ENCODE results near the gene ATG7.
"Not testable (repeated sequence)": the region's sequence is repeated elsewhere in the genome, so short reads cannot be mapped to it uniquely, and the experiment has no call there.

Gene ATG7

DNA sequence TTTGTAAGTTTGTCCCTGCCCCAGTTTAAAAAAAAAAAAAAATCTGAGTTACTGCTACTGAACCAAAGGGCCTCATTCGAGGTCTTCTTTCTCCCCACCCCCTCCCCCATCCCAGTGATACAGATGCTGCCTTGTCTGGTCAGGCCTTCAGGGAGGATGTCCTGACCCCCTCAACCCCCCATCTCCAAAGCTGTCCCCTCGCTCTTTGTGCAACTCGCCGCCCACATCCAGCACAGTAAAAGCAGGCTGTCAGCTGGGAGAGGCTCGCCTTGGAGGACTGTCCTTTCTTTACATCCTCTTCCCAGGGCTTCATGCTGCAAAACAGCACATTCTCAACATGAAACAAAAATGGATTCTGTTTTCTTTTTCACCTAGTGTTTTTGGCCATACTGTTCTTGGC is 238.2 kb downstream of the ATG7 start:
- no peak for DNase-seq (ENCODE audit: low spot score)

DNA sequence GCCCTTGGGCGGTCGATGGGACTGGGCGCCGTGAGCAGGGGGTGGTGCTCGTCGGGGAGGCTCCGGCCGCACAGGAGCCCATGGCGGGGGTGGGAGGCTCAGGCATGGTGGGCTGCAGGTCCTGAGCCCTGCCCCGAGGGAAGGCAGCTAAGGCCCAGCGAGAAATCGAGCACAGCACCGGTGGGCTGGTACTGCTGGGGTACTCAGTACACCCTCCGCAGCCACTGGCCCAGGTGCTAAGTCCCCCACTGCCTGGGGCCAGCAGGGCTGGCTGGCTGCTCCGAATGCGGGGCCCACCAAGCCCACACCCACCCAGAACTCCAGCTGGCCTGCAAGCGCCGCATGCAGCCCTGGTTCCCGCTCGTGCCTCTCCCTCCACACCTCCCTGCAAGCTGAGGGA is 239.4 kb downstream of the ATG7 start:
- DNase-seq (ENCODE audit: low spot score) = not testable (repeated sequence)

DNA sequence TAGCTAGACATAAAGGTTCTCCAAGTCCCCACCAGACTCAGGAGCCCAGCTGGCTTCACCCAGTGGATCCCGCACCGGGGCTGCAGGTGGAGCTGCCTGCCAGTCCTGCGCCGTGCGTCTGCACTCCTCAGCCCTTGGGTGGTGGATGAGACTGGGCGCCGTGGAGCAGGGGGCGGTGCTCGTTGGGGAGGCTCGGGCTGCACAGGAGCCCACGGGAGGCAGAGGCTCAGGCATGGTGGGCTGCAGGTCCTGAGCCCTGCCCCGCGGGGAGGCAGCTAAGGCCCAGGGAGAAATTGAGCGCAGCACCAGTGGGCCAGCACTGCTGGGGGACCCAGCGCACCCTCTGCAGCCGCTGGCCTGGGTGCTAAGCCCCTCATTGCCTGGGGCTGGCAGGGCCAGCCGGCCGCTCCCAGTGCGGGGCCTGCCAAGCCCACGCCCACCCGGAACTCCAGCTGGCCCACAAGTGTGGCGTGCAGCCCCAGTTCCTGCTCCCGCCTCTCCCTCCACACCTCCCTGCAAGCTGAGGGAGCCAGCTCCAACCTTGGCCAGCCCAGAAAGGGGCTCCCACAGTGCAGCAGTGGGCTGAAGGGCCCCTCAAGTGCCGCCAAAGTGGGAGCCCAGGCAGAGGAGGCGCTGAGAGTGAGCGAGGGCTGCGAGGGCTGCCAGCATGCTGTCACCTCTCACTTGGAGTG is 241.1 kb downstream of the ATG7 start:
- DNase-seq (ENCODE audit: low spot score) = not testable (repeated sequence)

DNA sequence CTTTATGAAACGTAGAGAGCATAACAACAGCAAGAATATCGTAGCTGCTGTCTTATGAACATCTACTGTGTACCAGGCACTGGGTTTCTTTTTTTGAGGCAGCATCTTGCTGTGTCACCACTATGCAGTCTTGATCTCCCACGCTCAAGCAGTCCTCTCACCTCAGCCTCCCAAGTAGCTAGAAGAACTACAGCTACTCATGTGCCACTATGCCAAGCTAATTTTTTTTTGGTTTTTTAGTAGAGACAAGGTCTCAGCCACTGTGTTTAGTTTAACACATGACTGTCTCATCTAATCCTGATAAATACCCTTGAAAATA is 241.6 kb downstream of the ATG7 start:
- no peak for DNase-seq (ENCODE audit: low spot score)

DNA sequence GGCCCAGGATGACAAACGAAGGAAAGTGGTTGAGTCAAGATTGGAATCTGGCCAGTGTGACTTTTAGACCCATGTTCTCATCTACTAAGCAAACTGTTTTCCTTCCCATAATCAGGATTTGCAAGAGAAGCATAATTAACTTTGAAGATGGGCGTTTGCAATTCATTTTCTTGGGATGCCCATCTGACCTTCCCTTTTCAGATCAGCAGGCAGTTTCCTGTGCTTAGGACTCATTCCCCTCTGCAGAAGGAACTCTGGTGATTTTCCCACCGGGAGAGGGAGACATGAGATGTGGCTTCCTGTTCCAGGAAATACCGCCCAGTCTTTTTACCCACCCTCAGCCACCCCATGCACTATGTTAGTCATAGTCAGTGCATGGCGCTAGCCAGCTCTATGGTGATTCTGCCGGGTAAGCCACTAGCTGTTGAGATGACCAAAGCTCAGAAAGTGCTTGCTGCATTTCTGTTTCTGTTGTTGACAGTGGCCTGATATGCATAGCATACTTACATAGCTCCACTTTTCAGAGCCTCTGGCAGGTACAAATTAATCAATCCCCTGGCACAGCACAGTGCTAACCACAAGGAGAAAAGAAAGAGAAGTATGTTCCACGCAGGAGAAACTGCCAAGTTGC is 242.1 kb downstream of the ATG7 start:
- no peak for DNase-seq (ENCODE audit: low spot score)

DNA sequence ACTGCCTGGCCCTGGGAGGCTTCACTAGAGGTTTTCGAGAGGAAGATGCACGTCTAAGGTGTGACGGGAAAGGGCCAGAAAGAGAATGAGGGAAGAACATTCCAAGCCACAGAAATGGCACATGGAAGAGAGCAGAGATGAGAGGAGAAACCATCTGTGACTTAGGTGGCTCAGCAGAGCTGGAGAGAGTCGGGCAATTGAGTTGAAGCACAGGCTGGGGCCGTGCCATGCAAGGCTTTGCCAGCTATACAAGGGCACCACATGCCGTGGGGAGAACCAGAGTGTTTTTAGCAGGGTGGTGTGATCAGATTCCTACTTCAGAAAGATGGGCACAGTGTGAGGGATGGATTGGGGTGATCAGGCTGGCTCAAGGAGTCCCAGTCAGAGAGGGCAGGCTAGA is 245.4 kb downstream of the ATG7 start:
- no peak for DNase-seq (ENCODE audit: low spot score)

DNA sequence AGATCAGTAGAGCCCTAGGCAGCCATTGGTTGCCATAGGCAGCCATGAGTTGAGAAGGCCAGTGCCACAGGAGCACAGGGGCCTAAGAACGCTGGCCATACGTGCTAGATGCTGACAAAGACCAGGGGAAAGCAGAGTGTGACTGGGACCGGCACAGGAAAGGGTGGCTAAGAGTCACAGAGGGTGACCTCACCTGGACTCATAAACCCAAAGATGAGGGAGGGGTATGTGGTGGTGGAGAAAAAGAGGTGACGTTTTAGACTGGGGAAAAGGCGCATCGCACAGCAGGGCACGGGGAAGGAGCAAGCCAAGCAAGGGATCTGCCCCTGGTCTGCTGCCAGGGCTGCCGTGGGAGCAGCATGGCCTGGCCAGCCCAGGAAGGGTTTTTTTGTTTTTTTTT is 249.0 kb downstream of the ATG7 start:
- DNase-seq (ENCODE audit: low spot score) = no peak

DNA sequence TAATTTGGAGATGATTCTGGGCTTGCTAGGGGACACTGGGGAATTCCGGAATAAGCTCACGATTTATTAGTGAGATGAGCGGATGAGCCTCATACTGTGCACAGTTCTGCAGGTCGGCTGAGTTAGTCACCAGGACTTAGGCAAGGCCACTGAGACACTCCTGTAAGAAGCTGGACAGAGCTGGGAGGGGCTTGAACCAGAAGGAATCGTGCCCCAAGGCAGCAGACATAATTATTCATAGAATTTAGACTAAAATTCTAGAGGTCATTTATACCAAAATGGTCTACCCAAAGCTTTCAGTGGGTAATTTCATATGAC is 250.2 kb downstream of the ATG7 start:
- DNase-seq (ENCODE audit: low spot score) = no peak

DNA sequence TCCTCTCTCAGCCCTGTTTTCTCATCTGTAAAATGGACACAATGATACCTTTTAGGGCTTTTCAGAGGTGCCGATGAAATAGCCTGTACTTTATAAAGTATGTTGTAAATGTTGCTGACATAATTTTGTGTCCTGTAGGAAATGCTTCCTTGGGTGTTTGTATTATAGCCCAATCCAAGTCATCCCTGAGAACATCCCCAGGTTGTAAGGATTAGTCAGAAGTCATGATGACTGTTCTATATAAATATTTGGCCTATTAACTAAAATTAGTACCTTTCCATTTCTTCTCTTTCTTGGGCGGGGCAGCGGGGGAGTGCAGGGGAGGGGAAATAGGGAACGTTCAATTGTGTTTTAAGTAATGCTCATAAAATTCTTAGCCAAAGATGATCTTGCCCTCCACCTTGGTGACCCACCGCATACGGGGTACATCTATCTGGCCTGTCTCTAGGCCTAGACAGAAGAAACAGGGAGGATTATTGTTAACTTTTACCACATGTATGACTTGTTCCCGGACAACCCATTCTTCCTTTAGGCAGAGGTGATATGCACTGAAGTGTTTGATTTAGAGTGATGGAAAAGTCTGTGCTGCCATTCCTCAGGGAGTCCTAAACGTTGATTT is 250.9 kb downstream of the ATG7 start:
- DNase-seq (ENCODE audit: low spot score) = no peak

DNA sequence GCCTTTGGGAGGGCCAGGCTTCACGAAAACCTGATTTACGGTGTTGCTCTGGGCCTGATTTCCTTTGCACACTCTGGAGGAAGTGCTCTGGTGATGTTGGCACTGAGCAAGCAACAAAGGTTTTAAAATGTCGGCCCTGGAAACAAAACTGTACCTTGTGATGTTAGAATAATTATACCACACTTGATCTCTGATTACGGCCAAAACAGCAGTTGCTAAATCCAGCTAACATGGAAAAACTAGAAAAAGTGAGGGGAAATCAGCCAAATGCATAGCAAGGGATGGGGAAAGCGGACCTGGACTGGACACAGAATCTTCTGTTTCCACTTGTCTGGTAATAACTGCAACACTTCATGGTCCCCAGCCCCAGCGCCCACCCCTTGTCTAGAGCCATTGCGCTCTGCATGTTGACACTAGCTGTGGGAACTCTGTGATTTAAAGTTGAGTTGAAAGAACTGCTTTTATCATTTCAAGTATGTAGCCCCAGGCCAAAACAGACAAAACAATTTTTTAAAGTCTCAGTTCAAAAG is 251.4 kb downstream of the ATG7 start:
- DNase-seq (ENCODE audit: low spot score) = no peak

DNA sequence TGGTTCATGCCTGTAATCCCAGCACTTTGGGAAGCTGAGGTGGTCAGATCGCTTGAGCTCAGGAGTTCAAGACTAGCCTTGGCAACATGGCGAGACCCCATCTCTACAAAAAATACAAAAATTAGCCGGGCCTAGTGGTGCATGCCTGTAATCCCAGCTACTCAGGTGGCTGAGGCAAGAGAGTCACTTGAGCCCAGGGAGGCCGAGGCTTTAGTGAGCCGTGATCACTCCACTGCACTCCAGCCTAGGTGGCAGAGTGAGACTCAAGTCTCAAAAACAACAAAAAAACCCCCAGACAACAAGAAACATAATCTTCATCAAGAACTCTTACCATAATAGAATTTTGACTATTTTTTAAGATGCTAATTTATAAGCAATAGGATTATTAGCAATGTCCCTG is 253.9 kb downstream of the ATG7 start:
- DNase-seq (ENCODE audit: low spot score) = not testable (repeated sequence)

DNA sequence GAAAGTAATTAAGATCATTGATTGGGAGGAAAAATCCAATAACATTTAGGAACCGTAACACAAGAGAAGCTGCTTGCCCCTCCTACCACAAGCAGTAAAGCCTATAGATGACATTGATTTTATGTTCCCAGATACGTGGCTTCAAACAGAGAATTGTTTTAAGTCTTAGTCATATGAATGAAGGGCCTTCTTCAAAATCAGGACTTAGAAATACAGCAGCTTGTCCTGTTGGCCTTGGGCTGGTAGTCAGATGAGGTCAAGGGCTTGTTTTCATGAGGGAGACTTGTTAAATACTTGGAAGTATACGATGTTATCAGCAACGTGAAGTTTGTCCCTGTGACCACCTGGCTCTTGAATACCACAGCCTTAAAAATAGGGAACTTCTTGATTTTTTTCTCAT is 257.1 kb downstream of the ATG7 start:
- no peak for DNase-seq (ENCODE audit: low spot score)

DNA sequence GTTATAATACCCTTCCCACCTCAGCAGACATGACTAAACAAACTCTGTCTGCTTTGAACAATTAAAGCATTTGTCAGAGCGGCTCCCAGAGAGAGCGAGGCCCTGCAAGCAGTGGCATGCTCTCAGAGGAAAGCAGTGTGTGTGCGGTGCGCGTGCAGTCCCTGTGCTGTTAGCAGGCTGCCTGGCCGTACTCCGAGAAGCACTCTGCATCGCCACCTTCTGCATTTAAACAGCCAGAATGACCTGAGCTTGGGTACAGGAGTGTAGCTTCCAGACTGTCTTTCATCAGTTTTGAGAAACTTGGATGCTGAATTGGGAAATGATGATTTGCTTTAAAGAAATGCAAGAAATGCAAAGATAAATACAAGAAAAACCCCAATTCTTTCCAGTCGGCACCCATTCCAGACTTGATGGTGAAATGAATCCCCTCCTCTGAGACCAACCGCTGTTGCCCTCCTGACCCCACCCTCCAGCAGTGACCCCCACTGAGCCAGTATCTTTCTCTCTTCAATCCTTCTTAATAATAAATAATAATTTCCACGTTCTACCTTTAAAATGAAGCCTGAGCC is 258.0 kb downstream of the ATG7 start:
- no peak for DNase-seq (ENCODE audit: low spot score)

DNA sequence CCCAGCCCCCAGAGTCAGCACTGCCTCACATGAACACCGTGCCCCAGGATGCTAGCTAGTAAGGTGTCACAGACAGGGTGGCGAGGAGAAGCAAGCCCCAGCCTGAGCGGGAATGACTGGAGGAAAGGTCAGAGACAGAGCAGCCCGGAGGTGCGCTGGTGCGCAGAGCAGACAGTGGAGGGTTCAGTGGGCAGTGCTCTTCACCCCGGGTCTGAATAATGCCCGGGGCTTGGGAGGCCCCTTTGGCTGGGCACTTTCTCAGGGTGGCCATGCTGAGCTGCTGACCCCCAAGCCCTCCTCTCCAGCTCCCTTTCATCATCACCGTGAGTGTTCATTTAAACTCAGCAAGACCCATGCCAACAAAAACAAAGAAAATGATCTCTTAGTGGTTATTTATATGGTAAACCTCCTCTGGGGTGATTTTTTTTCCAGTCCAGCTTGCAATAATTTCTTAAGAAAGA is 260.8 kb downstream of the ATG7 start:
- no peak for DNase-seq (ENCODE audit: low spot score)

DNA sequence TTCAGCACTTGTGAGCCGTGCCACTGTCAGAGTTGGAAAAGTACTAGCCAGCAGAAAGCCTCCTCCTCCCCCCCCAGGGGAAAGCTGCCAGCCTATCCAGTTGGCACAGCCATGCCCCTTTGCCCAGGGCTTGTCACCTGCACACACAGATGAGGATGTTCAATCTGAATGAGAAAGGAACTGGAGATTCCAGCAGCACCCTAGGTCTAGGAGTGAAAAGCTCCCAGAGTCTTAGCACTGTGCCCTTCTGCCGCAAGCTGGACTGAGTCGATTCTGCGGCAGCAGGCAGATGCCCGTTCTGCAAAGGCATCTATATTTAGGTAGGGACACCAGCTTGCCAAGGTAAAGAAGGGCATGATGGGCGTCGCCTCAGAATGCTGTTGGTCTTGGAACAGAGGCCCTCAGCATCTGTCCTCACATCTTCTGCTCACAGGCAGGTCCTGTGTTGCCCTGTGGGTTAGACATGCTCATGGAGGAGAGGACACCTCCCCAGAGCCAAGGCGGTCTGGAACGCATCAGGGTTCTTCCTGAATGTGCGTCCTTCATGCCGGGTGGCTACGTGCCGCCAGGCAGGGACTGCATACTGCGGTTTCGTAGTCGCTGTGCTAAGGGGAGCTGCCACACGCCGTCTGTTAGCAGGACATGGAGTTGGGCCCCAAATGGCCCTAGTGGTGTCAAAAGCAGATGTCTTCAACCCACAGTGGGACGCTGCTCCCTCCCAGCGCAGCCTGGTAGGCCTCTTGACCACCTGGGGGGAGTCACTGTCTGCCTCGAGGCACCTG is 262.0 kb downstream of the ATG7 start:
- DNase-seq (ENCODE audit: low spot score) = no peak

DNA sequence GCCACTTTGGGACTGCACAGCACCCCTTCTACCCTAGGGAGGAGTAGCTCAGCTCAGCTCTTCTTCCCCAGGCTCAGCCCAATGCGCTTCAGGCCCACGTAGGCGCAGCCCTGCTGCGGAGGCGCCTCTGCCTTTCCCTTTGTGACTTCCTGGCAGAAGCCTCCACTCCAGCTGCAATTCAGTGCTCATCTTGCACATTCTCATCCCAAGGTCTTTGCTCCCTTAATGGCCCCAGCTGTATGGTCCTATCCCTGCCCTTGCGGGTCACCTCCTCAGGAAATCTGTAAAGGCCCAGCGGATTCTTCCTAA is 262.6 kb downstream of the ATG7 start:
- DNase-seq (ENCODE audit: low spot score) = no peak

DNA sequence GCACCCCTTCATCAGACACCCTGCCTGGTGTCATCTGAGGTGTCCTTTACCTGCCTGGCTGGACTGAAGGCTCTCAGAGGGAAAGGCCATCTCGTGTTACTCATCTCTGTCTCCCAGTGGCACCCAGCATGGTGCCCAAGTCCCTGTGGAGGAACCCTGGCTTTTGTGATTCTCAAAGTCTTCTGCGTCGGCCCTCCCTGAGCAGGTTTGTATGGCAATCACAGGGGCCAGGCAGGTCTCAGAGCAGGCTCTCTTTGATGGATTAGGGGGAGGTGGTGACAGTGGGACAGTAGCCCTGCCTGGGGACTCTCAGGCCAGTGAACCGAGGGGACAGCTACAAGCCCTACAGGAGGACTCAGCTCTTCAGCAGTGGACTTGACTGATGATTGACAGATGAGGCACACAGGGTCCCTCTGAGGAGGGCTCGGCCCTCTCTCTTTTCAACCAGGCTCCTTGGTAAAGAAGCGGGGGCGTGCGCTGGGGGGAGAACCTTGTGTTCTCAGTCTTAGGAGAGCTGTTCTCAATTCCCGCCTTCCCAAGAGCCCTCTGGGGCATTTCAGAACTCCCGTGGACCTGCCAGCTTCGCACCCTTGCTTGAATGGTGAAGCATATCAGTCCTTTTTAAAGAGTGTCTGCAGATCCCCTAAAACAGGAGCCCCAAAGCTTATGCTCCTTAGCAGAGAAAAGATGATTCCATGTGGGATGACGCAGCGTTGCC is 263.2 kb downstream of the ATG7 start:
- no peak for DNase-seq (ENCODE audit: low spot score)

DNA sequence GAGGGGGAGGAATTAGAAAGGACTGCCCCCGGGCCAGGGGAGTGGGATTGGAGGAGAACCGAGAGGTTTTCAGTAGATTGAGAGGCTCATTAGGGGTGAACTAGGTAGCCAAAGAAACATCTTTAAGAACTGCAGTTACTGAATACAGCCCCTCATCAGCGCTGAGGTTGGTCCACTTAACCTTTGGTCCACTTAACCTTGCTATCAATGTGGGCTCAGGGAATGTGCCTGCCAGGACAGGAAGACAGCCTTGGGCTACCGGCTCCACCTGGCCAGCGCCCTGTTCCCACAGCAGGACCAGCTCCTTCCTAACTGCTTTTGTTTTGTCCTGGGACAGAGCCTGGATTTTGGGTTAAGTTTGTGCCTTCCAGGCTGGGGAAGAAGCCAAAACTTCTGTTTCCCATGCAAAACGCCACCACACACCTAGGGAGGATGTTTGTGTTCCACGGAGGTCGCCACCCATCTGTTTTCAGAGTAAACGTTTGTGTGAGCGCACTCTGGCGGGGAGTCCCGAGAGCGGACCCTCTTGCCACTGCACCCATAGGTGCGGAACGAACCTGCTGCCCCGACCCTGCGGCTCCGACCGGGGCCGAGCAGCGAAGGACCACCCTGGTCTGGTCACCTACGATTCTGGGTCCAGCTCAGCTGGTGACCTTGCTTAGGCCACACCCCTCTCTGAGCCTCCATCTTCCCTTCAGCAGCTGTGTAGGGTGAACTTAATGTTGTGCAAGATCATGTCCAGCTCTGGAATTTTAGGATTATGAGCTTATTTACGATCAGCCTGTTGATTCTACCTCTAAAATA is 264.1 kb downstream of the ATG7 start:
- DNase-seq (ENCODE audit: low spot score) = no peak

DNA sequence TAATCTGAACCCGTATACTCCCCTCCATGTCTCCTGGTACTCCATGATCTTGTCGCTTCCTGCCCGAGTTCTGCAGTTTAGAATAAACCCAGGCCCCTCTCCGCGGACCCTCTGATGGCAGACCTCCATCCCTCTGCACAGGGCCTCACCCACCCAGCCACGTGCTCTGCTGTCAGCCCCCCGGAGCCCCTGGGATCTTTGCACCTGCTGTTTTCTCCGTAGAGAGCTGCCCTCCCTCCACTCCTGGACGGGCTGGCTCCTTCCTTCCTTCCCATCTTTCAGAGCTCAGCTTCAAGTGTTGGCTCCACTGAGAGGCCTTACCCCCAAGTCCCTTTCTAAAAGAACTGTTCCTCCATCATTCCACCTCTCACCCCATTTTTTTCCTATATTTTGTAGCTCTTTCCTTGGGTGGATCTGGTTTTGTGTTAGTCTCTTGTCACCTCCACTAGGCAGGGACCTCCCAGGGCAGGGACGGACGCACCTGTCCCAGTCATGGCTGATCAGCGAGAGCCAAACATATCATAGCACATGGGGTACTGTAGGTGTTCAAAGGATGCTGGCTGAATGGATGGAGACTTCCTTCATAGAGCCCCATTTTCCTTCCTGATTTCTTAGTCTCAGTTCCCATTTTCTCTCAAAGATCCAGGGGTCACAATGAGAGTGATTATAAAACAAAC is 264.9 kb downstream of the ATG7 start:
- no peak for DNase-seq (ENCODE audit: low spot score)

DNA sequence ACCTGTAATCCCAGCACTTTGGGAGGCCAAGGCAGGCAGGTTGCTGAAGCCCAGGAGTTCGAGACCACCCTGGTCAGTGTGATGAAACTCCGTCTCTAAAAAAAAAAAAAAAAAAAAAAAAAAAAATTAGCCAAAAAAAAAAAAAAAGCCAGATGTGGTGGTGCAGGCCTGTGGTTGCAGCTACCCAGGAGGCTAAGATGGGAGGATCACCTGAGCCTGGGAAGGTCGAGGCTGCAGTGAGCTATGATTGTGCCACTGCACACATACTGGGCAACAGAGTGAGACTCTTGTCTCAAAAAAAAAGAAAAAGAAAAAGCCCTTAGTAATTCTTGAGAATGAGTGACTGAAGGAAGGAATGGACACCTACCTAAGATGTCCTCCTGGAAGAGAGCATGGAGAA is 266.4 kb downstream of the ATG7 start:
- DNase-seq (ENCODE audit: low spot score) = no peak

DNA sequence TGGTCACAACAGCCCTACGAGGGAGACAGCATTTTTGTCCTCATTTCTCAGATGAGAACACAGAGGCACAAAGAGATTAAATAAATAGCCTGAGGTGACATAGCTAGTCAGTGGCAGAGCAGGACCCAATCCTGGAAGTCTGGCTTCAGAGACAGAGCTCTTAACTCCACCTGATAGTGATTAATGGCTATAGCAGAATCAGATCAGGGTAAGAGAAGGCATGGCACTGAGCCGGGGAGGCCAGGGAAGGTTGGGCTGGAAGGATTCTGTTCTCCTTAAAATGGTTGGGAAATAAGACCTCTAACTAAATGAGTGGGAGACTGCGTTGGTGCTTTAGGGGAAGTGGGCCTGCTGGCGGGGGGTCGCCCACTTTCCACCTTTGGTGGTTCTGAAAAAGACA is 267.0 kb downstream of the ATG7 start:
- no peak for DNase-seq (ENCODE audit: low spot score)

All from HuH-7.5 (cell line).